GM12878 (cell line): ENCODE data around the gene SHOC2. TPM values are rescaled to one million over a fixed set of nuclear protein-coding genes. Genes with fewer than 3 reads are reported as not detected.

Experiments
- BCL11A ChIP-seq: IDR thresholded peaks from 2 replicates; pipeline ENCODE4 v1.6.1; 2011; ENCODE audit warnings: low read depth, low read length
- BHLHE40 ChIP-seq, 2 experiments: fragments of 450-650 bp in 1 of 2; IDR thresholded peaks; 2 replicates each; pipeline ENCODE4 v1.6.1; 2011 to 2017; ENCODE audit warnings: low read depth in 2 of 2, borderline replicate concordance in 1 of 2, improper control_type of control experiment in 1 of 2, low read length in 1 of 2, mild to moderate bottlenecking in 1 of 2
- CBFB ChIP-seq: IDR thresholded peaks from 2 replicates; pipeline ENCODE4 v1.6.1; 2016; ENCODE audit warnings: antibody characterized with exemption, low read depth
- CBX5 ChIP-seq: sonication (generic); IDR thresholded peaks from 2 replicates; pipeline ENCODE4 v1.6.1; 2016; ENCODE audit warnings: low read depth, moderate library complexity, mild to moderate bottlenecking, inconsistent platforms
- CHD2 ChIP-seq: IDR thresholded peaks from 2 replicates; pipeline ENCODE4 v1.6.1; 2011; ENCODE audit warnings: low read depth, low read length, improper control_type of control experiment, borderline replicate concordance
- EP300 ChIP-seq, 2 experiments: fragments of 150-350 bp in 1 of 2; IDR thresholded peaks; 2 replicates each; pipeline ENCODE4 v1.6.1; 2011 to 2012; ENCODE audit warnings: low read depth in 2 of 2, low read length in 2 of 2, borderline replicate concordance in 1 of 2, improper control_type of control experiment in 1 of 2, inconsistent platforms in 1 of 2; ENCODE audit not compliant: control insufficient read depth in 1 of 2
- ESRRA ChIP-seq: IDR thresholded peaks from 2 replicates; pipeline ENCODE4 v1.6.1; 2012; ENCODE audit warnings: mild to moderate bottlenecking, low read length, improper control_type of control experiment
- ETV6 ChIP-seq, 2 experiments: fragments of 450-650 bp in 1 of 2; IDR thresholded peaks in 1 of 2; conservative IDR thresholded peaks in 1 of 2; 2 replicates each; pipeline ENCODE4 v1.6.1; 2014; ENCODE audit warnings: antibody characterized with exemption in 1 of 2, borderline replicate concordance in 1 of 2, low read depth in 1 of 2, mild to moderate bottlenecking in 1 of 2, moderate library complexity in 1 of 2
- IKZF1 ChIP-seq: fragments of 450-650 bp; conservative IDR thresholded peaks from 2 replicates; pipeline ENCODE4 v1.6.1; 2017; ENCODE audit warnings: antibody characterized with exemption, mild to moderate bottlenecking
- IKZF2 ChIP-seq, 2 experiments: fragments of 450-650 bp; IDR thresholded peaks; 2 replicates each; pipeline ENCODE4 v1.6.1; 2017; ENCODE audit warnings: mild to moderate bottlenecking in 2 of 2, moderate library complexity in 2 of 2
- NBN ChIP-seq: fragments of 450-650 bp; IDR thresholded peaks from 2 replicates; pipeline ENCODE4 v1.6.1; 2016
- NR2C1 ChIP-seq: fragments of 450-650 bp; IDR thresholded peaks from 2 replicates; pipeline ENCODE4 v1.6.1; 2017; ENCODE audit warnings: antibody characterized with exemption, mild to moderate bottlenecking, moderate library complexity
- NR2C2 ChIP-seq: IDR thresholded peaks from 2 replicates; pipeline ENCODE4 v1.6.1; 2011; ENCODE audit warnings: borderline replicate concordance, low read depth; ENCODE audit not compliant: control insufficient read depth, insufficient read length
- POLR2A ChIP-seq: IDR thresholded peaks from 2 replicates; pipeline ENCODE4 v1.6.1; 2011; ENCODE audit warnings: low read depth, mild to moderate bottlenecking, low read length
- POLR2AphosphoS5 ChIP-seq: IDR thresholded peaks from 2 replicates; pipeline ENCODE4 v1.6.1; 2011; ENCODE audit warnings: mild to moderate bottlenecking, low read length, inconsistent platforms
- RAD21 ChIP-seq: IDR thresholded peaks from 2 replicates; pipeline ENCODE4 v1.6.1; 2011; ENCODE audit warnings: mild to moderate bottlenecking, low read depth, low read length, moderate library complexity; ENCODE audit not compliant: insufficient read depth
- RBBP5 ChIP-seq: fragments of 200-600 bp; sonication (generic); conservative IDR thresholded peaks from 2 replicates; pipeline ENCODE4 v1.6.1; 2016
- RELA ChIP-seq: fragments of 450-650 bp; IDR thresholded peaks from 2 replicates; pipeline ENCODE4 v1.8.0; 2014; ENCODE audit warnings: borderline replicate concordance; ENCODE audit not compliant: partially characterized antibody
- SUPT20H ChIP-seq: IDR thresholded peaks from 2 replicates; pipeline ENCODE4 v1.6.1; 2011; ENCODE audit warnings: low read depth, mild to moderate bottlenecking, low read length, moderate library complexity, borderline replicate concordance; ENCODE audit not compliant: control insufficient read depth
- TBL1XR1 ChIP-seq: IDR thresholded peaks from 2 replicates; pipeline ENCODE4 v1.6.1; 2012; ENCODE audit warnings: low read depth, low read length, improper control_type of control experiment
- TCF12 ChIP-seq: IDR thresholded peaks from 2 replicates; pipeline ENCODE4 v1.6.1; 2011; ENCODE audit warnings: low read depth, mild to moderate bottlenecking, low read length
- ZNF217 ChIP-seq: fragments of 450-650 bp; IDR thresholded peaks from 2 replicates; pipeline ENCODE4 v1.6.1; 2017; ENCODE audit warnings: antibody characterized with exemption, mild to moderate bottlenecking
- ZNF687 ChIP-seq: fragments of 450-650 bp; IDR thresholded peaks from 2 replicates; pipeline ENCODE4 v1.6.1; 2017; ENCODE audit warnings: mild to moderate bottlenecking, moderate library complexity
- ZZZ3 ChIP-seq: IDR thresholded peaks from 2 replicates; pipeline ENCODE4 v1.6.1; 2011; ENCODE audit warnings: low read depth; ENCODE audit not compliant: control insufficient read depth, insufficient read length
- polyA plus RNA-seq, 11 experiments: library from polyadenylated mRNA; depleted of rRNA in 4 of 11; unstranded in 6 of 11; stranded (reverse) in 5 of 11; fragments of >200 nt; fragmentation: Nextera tagmentation in 4 of 11; fragmentation: Illumina TruSeq in 1 of 11; extraction: Ambion mirVana in 4 of 11; extraction: Trizol in 1 of 11; gene quantifications; 1 replicate in 1 of 11; 2 replicates in 10 of 11; pipeline versions ENCODE4 v1.2.1 to v1.2.3, GENCODE V29; 2011 to 2016; ENCODE audit warnings: inconsistent platforms in 2 of 11, missing spikeins in 2 of 11, low read depth in 1 of 11
- total RNA-seq, 4 experiments: library from RNA; depleted of rRNA in 3 of 4; stranded (reverse); fragments of >200 nt in 3 of 4; fragmentation: Illumina TruSeq in 1 of 4; extraction: Trizol in 1 of 4; gene quantifications; 2 replicates each; pipeline versions ENCODE4 v1.2.1 to v1.2.3, GENCODE V29; 2013 to 2021
- TF ChIP-seq, protein P1 (sequence below): fragments of 450-650 bp; IDR thresholded peaks from 2 replicates; pipeline ENCODE4 v1.6.1; 2016; ENCODE audit warnings: mild to moderate bottlenecking, moderate library complexity, borderline replicate concordance

Gene SHOC2
- total and polyA plus RNA-seq, 10 of the 15 experiments (the other 5 are each of a cell fraction or from before 2014, with no cell fraction given) = 24.8 to 65.3 (median 42.6) TPM

DNA sequence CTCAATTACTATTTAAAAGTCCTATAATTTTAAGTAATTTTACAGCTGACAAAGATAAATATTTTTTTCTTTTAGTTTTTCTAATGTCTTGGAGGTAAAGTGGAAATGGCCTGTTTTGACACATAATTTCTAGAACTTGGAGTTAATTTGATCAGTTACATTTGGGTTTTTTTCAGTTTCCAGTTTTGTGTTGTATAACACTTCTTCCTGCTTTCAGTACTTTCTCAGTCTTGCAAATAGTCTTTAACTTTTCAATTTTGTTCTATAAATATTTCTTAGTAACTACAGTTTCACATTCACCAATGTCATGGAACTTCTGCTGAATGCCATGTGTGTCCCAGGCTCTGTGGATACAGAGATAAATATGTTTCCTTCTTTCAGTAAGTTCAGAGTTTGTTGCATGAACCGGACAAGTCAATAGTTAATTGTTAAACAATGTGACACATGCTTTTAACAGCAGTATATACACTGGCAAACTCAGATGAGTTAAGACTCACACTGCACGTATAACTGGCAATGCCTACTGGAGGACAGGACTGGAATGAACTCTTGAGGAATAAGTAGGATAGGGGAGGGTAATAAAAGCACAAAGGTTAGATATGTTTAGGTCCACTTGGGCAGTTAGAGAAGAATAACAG is 4.6 kb downstream of the SHOC2 start (continued):
- TF ChIP-seq, protein P1, sequence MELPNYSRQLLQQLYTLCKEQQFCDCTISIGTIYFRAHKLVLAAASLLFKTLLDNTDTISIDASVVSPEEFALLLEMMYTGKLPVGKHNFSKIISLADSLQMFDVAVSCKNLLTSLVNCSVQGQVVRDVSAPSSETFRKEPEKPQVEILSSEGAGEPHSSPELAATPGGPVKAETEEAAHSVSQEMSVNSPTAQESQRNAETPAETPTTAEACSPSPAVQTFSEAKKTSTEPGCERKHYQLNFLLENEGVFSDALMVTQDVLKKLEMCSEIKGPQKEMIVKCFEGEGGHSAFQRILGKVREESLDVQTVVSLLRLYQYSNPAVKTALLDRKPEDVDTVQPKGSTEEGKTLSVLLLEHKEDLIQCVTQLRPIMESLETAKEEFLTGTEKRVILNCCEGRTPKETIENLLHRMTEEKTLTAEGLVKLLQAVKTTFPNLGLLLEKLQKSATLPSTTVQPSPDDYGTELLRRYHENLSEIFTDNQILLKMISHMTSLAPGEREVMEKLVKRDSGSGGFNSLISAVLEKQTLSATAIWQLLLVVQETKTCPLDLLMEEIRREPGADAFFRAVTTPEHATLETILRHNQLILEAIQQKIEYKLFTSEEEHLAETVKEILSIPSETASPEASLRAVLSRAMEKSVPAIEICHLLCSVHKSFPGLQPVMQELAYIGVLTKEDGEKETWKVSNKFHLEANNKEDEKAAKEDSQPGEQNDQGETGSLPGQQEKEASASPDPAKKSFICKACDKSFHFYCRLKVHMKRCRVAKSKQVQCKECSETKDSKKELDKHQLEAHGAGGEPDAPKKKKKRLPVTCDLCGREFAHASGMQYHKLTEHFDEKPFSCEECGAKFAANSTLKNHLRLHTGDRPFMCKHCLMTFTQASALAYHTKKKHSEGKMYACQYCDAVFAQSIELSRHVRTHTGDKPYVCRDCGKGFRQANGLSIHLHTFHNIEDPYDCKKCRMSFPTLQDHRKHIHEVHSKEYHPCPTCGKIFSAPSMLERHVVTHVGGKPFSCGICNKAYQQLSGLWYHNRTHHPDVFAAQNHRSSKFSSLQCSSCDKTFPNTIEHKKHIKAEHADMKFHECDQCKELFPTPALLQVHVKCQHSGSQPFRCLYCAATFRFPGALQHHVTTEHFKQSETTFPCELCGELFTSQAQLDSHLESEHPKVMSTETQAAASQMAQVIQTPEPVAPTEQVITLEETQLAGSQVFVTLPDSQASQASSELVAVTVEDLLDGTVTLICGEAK = no peak
- TF ChIP-seq IKZF2 (IDR thresholded peaks at IDR 0.05) (no peak; a peak in 2 of 4 replicates), CHD2 (no peak), NBN (no peak), TBL1XR1 (no peak; the same call in 1 of the 2 replicates), POLR2AphosphoS5 (no peak), ZZZ3 (no peak), ZNF687 (no peak), RBBP5 (no peak), NR2C1 (no peak), ZNF217 (no peak), RELA (no peak), ETV6 (conservative IDR thresholded peaks at IDR 0.05 in 1 of 2, IDR thresholded peaks at IDR 0.05 in 1 of 2; ENCODE audit: borderline replicate concordance in 1 of 2, low read depth in 1 of 2) (no peak), BCL11A (no peak), RAD21 (no peak), EP300 (IDR thresholded peaks at IDR 0.05; ENCODE audit: borderline replicate concordance in 1 of 2, control insufficient read depth in 1 of 2, low read depth in 2 of 2, low read length in 2 of 2) (0 out of 4 replicates have a peak, but pooled peaks of 1 of the 2 experiments have one; percentile 55), TCF12 (no peak), POLR2A (no peak), ESRRA (no peak), BHLHE40 (IDR thresholded peaks at IDR 0.05; ENCODE audit: borderline replicate concordance in 1 of 2, low read depth in 2 of 2, low read length in 1 of 2) (no peak), IKZF1 (no peak), SUPT20H (no peak), CBX5 (no peak), NR2C2 (no peak), CBFB (no peak)
